Activated CD4-positive, alpha-beta T cell treated with anti-CD3 and anti-CD28 coated beads for 24 hours (primary cell): ENCODE results near the gene TMEM269.
"Not testable (repeated sequence)": the region's sequence is repeated elsewhere in the genome, so short reads cannot be mapped to it uniquely, and the experiment has no call there.

ENCODE experiments used
- DNase-seq, 2 donors: peaks; one replicate each; pipeline ENCODE4 v3.0.0-alpha.2; 2020; ENCODE audit warnings: low read depth in 2 of 2

TMEM269 gene

DNA sequence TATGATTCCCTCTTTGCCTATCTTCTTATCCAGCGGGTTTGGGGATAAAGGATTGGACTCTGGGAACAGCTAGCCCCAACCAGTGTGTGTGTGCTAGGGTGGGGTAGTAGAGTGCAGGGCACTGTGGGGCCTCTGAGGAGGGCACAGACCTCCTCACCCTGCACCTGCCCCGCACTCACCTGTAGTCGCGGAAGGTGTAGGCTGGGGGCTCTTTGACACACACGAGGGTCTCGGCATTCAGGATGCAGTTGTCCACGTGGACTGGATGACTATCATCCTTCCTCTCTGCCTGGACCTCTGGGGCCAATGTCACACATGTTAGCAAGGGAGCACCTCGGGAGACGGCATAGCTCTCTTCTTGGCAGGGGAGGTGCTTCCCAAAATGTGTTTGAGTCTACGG, 36.8 kb upstream of the TMEM269 start:
- DNase-seq, result no peak

DNA sequence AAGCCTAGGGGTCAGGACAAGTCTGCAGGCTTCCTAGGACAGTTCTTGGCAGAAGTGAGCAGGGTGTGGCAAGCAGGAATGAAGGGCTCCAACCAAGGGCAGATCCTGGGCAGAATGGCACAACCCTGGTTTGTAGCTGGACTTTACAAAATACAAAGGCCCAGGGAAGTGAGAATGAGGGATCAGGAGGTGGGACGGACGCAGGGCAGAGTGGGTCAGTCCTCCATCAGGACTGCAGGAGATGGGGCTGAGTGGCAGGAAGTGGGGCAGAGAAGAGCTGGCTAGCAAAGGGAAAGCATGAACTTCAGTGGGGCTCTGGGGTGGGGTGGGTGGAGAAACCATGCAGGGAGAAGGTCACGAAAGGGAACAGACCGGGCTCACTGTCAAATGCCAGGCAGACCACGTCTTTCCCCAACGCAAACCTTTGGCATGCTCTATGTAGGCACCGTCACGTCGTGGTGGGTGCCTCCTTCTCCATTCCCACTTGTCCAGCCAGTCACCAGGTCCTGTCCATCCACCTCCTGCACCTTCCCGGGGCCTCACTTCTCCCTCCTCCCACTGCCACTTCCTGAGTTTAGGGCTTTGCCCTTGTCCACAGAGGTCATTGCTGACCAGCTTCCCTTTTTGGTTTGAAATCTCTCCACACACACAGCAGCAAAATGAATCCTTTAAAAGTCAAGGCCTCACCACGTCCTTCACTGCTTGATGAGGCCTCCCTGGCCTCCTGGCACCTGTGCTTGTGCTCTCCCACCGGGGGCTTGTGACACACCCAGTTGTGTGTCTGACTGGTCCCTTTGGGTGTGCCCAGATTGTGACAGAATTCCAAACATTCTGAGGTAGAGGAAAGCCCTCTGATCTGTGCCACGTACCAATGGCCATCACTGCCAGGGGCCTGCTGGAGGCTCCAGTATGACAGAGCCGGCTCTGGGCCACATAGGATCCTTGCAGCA, 36.1 kb upstream of the TMEM269 start:
- no peak for DNase-seq

DNA sequence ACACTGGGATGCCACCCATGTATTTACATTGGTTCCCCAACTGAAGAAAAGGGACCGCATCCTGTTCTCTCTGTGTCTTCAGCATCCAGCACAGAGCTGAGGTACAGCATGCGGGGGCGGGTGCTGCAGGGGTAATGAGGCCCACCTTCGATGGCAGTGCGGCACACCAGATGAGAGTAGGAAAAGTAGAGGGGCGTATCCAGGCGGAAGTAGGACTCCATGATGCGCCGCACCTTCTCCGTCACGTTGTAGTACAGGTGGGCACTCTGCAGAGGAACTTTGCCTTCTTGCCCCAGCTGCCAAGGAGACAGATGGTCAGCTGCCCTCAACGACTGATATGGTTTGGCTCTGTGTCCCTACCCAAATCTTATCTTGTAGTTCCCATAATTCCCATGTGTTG, 34.8 kb upstream of the TMEM269 start:
- DNase-seq, result no peak

DNA sequence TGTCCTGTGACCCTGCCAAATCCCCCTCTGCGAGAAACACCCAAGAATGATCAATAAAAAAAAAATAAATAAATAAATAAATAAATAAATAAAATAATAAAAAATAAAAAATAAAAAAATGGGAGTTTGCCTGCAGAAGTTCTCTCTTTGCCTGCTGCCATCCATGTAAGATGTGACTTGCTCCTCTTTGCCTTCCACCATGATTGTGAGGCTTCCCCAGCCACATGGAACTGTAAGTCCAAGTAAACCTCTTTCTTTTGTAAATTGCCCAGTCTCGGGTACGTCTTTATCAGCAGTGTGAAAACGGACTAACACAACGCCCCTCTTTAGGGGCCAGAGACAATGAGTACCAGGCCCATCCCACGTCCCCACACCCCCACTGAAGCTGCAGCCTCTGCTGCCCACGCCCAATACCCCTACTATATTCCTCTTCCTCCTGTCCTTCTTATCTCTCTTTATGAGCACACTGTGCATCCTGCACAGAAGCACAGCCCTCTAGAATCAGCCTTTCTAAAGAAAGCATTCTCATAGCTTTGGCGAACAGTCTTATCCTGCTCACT, 33.2 kb upstream of the TMEM269 start:
- not testable (repeated sequence) for DNase-seq

GRCh38 chr1:42752284-42752683, 32.5 kb upstream of the TMEM269 start:
- DNase-seq, result no peak

DNA sequence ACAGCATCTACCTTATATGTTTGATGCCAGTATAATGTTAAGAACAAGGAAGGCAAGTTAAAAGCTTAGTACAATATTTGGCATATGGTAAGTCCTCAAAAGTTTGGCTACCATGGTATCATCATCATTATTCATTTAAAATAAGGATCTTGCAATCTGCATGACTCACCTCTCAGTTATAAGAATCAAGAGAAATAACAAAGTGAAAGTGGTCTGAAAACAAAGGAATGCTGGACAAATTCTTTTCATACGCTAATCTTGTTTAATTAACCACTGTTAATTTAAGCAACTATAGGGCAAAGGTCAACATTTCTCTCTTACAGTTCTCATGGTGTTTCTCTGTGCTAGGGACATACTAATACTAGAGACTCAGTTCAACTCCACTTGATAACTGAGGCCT, 31.7 kb upstream of the TMEM269 start:
- no peak for DNase-seq

- no peak for DNase-seq
These were observed 27.6 kb upstream of the TMEM269 start for GRCh38 chr1:42756956-42757891.

DNA sequence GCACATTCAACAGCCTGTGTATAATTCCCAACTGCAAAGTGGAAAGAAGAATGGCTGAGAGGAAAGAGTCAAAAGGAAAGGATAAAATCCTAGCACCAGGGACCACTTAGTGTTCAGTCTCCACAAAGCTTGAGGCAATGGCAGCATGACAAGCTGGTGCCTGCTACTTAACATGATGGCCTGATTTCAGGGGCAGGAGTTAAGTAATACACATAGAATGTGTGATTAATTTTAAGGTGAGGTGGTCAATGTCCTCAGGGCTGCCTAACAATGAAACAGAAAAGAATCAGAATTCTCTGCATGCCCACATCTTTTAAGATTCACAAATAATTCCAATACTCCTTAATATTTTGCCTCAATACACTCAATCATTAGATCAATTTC, 26.9 kb upstream of the TMEM269 start:
- DNase-seq, result no peak

- no peak for DNase-seq
These were observed 26.1 kb upstream of the TMEM269 start for GRCh38 chr1:42758641-42759040.

GRCh38 chr1:42759114-42759513, 25.7 kb upstream of the TMEM269 start:
- DNase-seq, result no peak

DNA sequence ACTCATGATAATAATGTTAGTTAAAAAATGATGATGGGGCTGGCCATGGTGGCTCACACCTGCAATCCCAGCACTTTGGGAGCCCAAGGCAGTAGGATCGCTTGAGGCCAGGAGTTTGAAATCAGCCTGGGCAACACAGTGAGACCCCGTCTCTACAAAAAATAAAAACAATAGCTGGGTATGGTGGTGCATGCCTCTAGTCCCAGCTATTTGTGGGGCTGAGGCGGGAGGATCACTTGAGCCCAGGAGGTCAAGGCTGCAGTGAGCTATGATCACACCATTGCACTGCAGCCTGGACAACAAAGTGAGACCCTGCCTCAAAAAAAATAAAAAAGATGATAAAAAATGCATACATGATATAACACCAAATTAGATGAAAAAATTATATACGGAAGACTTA, 23.2 kb upstream of the TMEM269 start:
- no peak for DNase-seq

DNA sequence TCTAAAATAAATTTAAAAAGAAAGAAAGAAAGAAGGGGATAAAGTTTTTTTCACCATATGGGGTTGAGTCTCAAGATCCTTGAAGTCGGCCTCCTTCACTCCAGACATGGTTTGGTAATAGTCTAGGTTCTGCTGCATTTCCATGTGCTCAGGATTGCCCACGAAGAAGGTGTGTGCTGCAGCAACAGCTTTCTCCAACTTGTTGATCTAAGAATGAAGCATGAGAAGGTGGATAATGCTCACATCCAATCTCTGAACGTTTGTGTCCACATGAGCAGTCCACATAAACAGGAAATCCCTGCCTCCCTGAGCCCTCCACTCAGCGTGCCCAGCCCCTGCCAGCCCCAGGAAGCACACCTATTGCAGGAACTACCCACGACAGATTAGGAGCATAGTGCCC, 22.5 kb upstream of the TMEM269 start:
- no peak for DNase-seq

GRCh38 chr1:42765269-42765668, 19.5 kb upstream of the TMEM269 start:
- no peak for DNase-seq

DNA sequence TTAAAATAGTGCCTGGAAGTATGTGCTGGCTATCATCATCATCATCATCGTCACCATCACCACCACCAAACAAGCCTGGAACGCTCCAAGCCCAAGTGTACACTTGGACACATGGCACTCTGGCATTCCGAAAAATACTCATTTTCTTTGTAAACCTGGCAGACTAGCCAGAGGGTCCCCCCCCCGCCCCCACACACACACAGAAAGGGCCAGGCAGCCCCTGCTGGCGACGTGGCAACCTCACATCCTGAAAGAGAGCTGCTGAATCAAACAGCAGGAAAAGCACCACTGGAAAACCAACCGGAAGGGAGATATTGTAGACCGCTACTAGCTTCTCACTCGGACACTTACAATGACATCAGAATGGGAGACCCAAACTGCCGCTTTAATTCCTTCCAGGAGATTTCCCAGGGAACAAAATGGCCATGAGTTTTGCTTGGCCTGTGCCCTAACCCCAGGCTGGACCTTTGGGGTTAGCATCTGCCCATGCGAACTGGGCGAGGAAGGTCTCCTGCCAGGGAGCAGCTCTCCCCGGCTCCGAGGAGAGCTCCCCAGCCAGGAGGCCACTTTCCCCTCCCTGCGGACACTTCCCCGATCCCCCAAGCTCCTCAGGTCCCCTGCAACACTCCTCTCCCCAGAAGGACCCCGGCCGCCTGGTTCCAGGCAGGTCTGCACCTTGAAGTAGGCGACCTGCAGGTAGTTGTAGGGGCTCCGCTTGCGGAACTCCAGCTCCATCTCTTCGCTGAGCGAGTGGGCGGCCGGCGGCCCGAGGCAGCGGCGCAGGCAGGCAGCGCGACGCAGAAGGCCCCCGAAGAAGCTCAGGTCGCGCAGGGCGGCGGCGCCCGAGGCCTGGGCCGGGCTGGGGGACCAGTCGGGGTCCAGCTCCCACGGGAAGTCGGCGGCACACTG, 18.7 kb upstream of the TMEM269 start:
- peak; percentile 16 to 31 for DNase-seq

- DNase-seq, result peak; percentile 99
These were observed 17.9 kb upstream of the TMEM269 start, which contains the start of the genes C1orf50 and P3H1 for GRCh38 chr1:42766741-42767509. Gene C1orf50, plus strand, starts transcription at chr1:42767249. Its CDS starts 63 bp downstream, at chr1:42767312. Gene P3H1, minus strand, starts transcription at chr1:42767028. Its CDS starts 57 bp downstream, at chr1:42766971.

DNA sequence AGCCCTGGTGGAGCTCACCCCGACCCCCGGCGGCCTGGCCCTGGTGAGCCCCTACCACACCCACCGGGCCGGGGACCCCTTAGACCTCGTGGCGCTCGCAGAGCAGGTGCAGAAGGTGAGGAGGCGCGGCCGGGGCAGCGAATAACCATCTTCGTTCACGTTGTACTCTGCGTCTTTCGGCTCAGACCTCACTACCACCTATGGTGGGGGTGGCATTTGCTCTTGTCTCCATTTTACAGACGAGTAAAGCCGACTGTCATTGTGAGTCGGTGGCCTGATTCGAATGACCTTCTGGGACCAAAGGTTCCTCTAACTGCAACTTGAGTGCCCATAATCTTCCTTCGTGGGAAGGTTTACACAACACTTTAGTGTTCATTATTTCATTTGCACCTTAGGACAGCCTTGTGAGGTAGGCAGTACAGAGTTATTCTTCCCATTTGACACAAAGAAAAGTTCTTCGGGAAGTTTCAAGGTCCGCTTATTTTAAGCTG, 17.2 kb upstream of the TMEM269 start:
- DNase-seq, result no peak

GRCh38 chr1:42768172-42768571, 16.6 kb upstream of the TMEM269 start:
- DNase-seq, result no peak

DNA sequence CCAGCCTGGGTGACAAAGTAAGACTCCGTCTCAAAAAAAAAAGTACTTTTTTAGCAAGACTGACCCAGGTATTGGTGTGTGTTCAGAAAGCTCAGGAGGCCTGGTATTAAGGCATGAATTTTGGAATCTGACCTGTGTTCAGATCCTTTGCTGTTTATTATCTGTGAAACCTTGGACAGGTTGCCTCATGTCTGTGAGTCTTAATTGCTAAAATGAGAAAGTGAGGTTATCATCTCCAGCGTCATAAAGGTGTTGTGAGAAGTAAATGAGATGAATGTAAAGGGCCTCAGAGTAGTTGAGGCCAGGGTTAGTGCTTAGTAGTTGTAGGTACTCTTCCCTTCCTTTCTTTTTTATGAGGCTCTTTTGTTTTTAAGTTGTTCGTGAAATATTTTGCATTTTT, 15.0 kb upstream of the TMEM269 start:
- DNase-seq, result no peak

- DNase-seq, result no peak
These were observed 11.4 kb upstream of the TMEM269 start for GRCh38 chr1:42773420-42773819.

DNA sequence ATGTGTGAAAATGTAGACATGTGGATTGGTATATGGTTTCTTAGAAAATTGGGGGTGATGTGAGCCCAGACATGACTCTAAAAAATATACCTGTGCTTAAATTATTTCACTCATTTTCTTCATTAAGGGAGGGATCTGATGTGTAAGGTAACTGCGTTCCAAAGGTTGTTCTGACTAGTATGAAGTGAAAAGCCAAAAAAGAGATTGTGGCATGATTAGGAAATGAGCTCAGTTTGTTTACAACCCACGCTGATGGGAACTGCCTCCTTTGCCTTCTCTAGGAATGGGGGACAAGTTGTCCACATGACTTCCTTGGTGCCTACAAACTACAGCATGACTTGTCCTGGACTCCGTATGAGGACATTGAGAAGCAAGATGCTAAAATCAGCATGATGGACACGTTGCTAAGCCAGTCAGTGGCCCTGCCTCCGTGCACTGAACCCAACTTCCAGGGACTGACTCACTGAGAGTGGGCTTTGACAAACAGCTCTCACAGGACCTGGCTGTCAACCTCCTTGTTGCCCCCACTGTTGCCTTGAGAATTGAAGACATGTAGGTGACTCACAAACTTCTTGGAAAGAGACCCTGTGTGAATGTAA, 9.8 kb upstream of the TMEM269 start:
- no peak for DNase-seq
